MM.1S (cell line): ENCODE measurements around the gene TRPM8.

Experiments
- EZH2 ChIP-seq: fragments of 300-600 bp; sonication (generic); optimal IDR thresholded peaks from 2 replicates; pipeline ENCODE3; 2017; ENCODE audit warnings: low read depth, mild to moderate bottlenecking, antibody characterized with exemption, low read length, mixed read lengths
- TF ChIP-seq, protein P1 (sequence below): fragments of 300-600 bp; sonication (generic); IDR thresholded peaks from 2 replicates; pipeline ENCODE4 v1.5.1; 2016; ENCODE audit warnings: antibody characterized with exemption, low read length, mixed read lengths

GRCh38 chr2:233992513-233993217 lies 75.5 kb downstream of the TRPM8 start:
- TF ChIP-seq, protein P1, sequence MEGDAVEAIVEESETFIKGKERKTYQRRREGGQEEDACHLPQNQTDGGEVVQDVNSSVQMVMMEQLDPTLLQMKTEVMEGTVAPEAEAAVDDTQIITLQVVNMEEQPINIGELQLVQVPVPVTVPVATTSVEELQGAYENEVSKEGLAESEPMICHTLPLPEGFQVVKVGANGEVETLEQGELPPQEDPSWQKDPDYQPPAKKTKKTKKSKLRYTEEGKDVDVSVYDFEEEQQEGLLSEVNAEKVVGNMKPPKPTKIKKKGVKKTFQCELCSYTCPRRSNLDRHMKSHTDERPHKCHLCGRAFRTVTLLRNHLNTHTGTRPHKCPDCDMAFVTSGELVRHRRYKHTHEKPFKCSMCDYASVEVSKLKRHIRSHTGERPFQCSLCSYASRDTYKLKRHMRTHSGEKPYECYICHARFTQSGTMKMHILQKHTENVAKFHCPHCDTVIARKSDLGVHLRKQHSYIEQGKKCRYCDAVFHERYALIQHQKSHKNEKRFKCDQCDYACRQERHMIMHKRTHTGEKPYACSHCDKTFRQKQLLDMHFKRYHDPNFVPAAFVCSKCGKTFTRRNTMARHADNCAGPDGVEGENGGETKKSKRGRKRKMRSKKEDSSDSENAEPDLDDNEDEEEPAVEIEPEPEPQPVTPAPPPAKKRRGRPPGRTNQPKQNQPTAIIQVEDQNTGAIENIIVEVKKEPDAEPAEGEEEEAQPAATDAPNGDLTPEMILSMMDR = no peak
- TF ChIP-seq EZH2 = no peak
